Upper lobe of left lung (tissue), 6 donors: ENCODE data around the gene MMRN1. TPM values are rescaled to one million over a fixed set of nuclear protein-coding genes. Genes with fewer than 3 reads are reported as not detected.

Source experiments
- ATAC-seq, 2 donors: fragments of 200-7000 bp; cut with Tn5 transposase; one replicate each; pipeline ENCODE4 v1.9.1; 2022; ENCODE audit warnings: mild to moderate bottlenecking in 2 of 2, moderate library complexity in 2 of 2; ENCODE audit not compliant: low FRiP score in 2 of 2
- DNase-seq, 2 donors: peaks; one replicate each; pipeline ENCODE4 v3.0.0-alpha.2; 2019 to 2020
- H3K27ac ChIP-seq, 4 donors: fragments of 200-600 bp; sonication (generic); one replicate each; pipeline ENCODE4 v1.5.1; 2016 to 2019
- H3K27me3 ChIP-seq, 4 donors: fragments of 200-600 bp; sonication (generic); one replicate each; pipeline ENCODE4 v1.5.1; 2017 to 2019
- H3K36me3 ChIP-seq, 4 donors: fragments of 200-600 bp; sonication (generic); one replicate each; pipeline ENCODE4 v1.5.1; 2016 to 2019
- H3K4me1 ChIP-seq, 4 donors: fragments of 200-600 bp; sonication (generic); one replicate each; pipeline ENCODE4 v1.5.1; 2018 to 2019
- H3K4me3 ChIP-seq, 4 donors: fragments of 200-600 bp; sonication (generic); one replicate each; pipeline ENCODE4 v1.5.1; 2017 to 2019; ENCODE audit warnings: mild to moderate bottlenecking in 2 of 4, moderate library complexity in 1 of 4
- H3K9me3 ChIP-seq, 4 donors: fragments of 200-600 bp; sonication (generic); one replicate each; pipeline ENCODE4 v1.5.1; 2018 to 2019
- EP300 ChIP-seq, 4 donors: sonication (generic); formaldehyde crosslinking; IDR thresholded peaks; one replicate each; pipeline ENCODE4 v1.5.1; 2017; ENCODE audit warnings: antibody characterized with exemption in 4 of 4, control low read depth in 2 of 4
- POLR2A ChIP-seq, 4 donors: fragments of 450-650 bp; IDR thresholded peaks; one replicate each; pipeline ENCODE4 v1.5.1; 2016 to 2017; ENCODE audit warnings: antibody characterized with exemption in 4 of 4, mild to moderate bottlenecking in 2 of 4
- POLR2AphosphoS5 ChIP-seq, 2 donors: sonication (generic); formaldehyde crosslinking; IDR thresholded peaks; one replicate each; pipeline ENCODE4 v1.5.1; 2017; ENCODE audit warnings: antibody characterized with exemption in 2 of 2
- WGBS, 2 donors: methylation state at CpG; one replicate each; pipeline ENCODE4 v1.1.5; 2017 to 2018; 5-methylcytosine and 5-hydroxymethylcytosine counted together
- total RNA-seq, 6 donors: library from RNA; depleted of rRNA in 4 of 6; stranded (reverse); fragments of >200 nt in 4 of 6; gene quantifications; one replicate each; pipeline versions ENCODE4 v1.1.0 to v1.2.1, GENCODE V29; 2016 to 2021
- TF ChIP-seq, protein P1 (sequence below), 6 experiments: fragments of 450-650 bp in 4 of 6; fragments of 200-600 bp in 2 of 6; sonication (generic) in 2 of 6; IDR thresholded peaks; one replicate each; pipeline ENCODE4 v1.5.1; 2016 to 2019; ENCODE audit warnings: antibody characterized with exemption in 6 of 6
- donor health status: DM: no; HTN: no; CAD: no; lungs with moderate emphysema.
- donor health status: DM: no; HTN: yes; CAD: no; lungs with severe emphysema.

The MMRN1 gene
- total RNA-seq, 6 donors from 2014 or later = 2.1 to 43.3 (median 18.7) TPM

- Histone ChIP-seq H3K4me3 (no peak overlapping the region), H3K9me3 (no peaks in the 10 kb centered on the region), H3K4me1 (no peaks in the 10 kb centered on the region), H3K27ac (no peak overlapping the region), H3K36me3 (no peaks in the 10 kb centered on the region), H3K27me3 (no peaks in the 10 kb centered on the region)
- 24 to 53% methylated on average over 1 of the region's 1 CpG for WGBS, 2 donors
- no peak for ATAC-seq
- DNase-seq = no peak
- no peak for TF ChIP-seq POLR2A (IDR thresholded peaks at IDR 0.05)
- TF ChIP-seq, protein P1, sequence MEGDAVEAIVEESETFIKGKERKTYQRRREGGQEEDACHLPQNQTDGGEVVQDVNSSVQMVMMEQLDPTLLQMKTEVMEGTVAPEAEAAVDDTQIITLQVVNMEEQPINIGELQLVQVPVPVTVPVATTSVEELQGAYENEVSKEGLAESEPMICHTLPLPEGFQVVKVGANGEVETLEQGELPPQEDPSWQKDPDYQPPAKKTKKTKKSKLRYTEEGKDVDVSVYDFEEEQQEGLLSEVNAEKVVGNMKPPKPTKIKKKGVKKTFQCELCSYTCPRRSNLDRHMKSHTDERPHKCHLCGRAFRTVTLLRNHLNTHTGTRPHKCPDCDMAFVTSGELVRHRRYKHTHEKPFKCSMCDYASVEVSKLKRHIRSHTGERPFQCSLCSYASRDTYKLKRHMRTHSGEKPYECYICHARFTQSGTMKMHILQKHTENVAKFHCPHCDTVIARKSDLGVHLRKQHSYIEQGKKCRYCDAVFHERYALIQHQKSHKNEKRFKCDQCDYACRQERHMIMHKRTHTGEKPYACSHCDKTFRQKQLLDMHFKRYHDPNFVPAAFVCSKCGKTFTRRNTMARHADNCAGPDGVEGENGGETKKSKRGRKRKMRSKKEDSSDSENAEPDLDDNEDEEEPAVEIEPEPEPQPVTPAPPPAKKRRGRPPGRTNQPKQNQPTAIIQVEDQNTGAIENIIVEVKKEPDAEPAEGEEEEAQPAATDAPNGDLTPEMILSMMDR (IDR thresholded peaks at IDR 0.05) = no peak
Observed at GRCh38 chr4:89878611-89879010, 16.0 kb upstream of the MMRN1 start.

GRCh38 chr4:89879215-89879614 lies 15.4 kb upstream of the MMRN1 start:
- no peaks in the 10 kb centered on the region for H3K36me3 ChIP-seq
- no peak overlapping the region for H3K27ac ChIP-seq
- H3K9me3 ChIP-seq = no peaks in the 10 kb centered on the region
- no peak overlapping the region for H3K4me3 ChIP-seq
- ATAC-seq (no peak), DNase-seq (no peak)
- TF ChIP-seq POLR2AphosphoS5 (IDR thresholded peaks at IDR 0.05) = no peak
- no peaks in the 10 kb centered on the region for H3K4me1 ChIP-seq
- H3K27me3 ChIP-seq = no peaks in the 10 kb centered on the region
- WGBS, 2 donors = 82 to 84% methylated on average over 4 of the region's 4 CpGs

DNA sequence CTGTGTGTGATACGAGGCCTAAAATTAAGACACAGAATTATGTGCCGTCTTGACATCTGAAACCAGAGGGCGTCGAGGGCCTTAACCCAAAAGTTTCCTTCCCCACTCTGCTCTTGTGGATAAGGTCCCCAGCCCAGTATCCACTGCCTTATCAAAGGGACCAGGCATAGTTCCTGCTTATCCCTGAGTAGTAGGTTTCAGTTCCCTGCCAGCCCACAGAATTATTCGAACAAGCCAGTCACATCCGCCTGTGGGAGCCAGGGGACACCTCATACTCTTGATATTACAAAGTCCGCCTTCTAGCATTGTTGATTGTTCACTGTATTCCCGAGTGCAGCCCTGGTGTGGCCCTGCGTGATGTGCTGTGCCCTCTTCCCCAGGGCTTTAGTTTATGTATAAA lies 5.4 kb upstream of the MMRN1 start:
- ATAC-seq = peak in 1 of 2 donors; percentile 28

GRCh38 chr4:89897867-89898266 lies 3.2 kb downstream of the MMRN1 start:
- DNase-seq (no peak), ATAC-seq (no peak)
- H3K4me1 ChIP-seq = peaks cover 0 to 2% (median 0%) of the 10 kb centered on the region in 4 donors
- H3K36me3 ChIP-seq = no peaks in the 10 kb centered on the region
- no peak overlapping the region for H3K4me3 ChIP-seq
- no peaks in the 10 kb centered on the region for H3K9me3 ChIP-seq
- no peak for TF ChIP-seq POLR2AphosphoS5 (IDR thresholded peaks at IDR 0.05)
- no peak for TF ChIP-seq EP300 (IDR thresholded peaks at IDR 0.05)
- TF ChIP-seq, protein P1 (IDR thresholded peaks at IDR 0.05) = no peak
- TF ChIP-seq POLR2A (IDR thresholded peaks at IDR 0.05) = no peak
- H3K27ac ChIP-seq = no peak overlapping the region
- 53 to 57% methylated on average over 1 of the region's 1 CpG for WGBS, 2 donors
- H3K27me3 ChIP-seq = no peaks in the 10 kb centered on the region

More for the DNA sequence above, 5.4 kb upstream of the MMRN1 start:
- H3K27me3 ChIP-seq = no peaks in the 10 kb centered on the region
- no peak overlapping the region for H3K4me3 ChIP-seq
- H3K36me3 ChIP-seq = no peaks in the 10 kb centered on the region
- TF ChIP-seq POLR2A (IDR thresholded peaks at IDR 0.05) = no peak
- TF ChIP-seq, protein P1 (IDR thresholded peaks at IDR 0.05) = no peak
- TF ChIP-seq EP300 (IDR thresholded peaks at IDR 0.05) = no peak
- no peak for TF ChIP-seq POLR2AphosphoS5 (IDR thresholded peaks at IDR 0.05)
- no peaks in the 10 kb centered on the region for H3K4me1 ChIP-seq
- 58 to 64% methylated on average over 9 of the region's 9 CpGs for WGBS, 2 donors
- no peaks in the 10 kb centered on the region for H3K9me3 ChIP-seq
- no peak overlapping the region for H3K27ac ChIP-seq
- peak in 1 of 2 donors; percentile 20 for DNase-seq

DNA sequence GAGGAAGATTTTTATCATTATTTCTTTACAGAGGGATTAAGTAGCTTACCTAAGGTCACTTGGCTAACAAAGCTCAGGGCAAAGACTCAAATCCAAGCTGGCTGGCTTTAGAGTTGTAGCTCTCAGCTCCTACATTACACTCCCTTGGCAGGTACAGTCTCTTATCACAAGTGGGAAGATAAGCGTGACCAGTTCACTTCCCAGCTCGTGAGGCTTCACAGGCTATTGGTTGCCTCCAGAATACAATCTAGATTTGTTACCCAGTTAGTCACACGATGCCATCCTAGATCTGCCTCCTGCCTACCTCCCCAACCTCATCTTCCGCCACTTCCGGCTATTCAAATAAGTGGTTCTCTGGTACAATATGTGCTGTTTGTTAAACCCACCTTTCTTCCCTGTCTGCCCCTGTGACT lies 3.7 kb downstream of the MMRN1 start:
- peak in 1 of 2 donors; percentile 23 for DNase-seq
- Histone ChIP-seq H3K27me3 (no peaks in the 10 kb centered on the region), H3K4me1 (peaks cover 0 to 2% (median 0%) of the 10 kb centered on the region in 4 donors), H3K4me3 (no peak overlapping the region), H3K9me3 (no peaks in the 10 kb centered on the region), H3K36me3 (no peaks in the 10 kb centered on the region), H3K27ac (no peak overlapping the region)
- TF ChIP-seq, protein P1 (IDR thresholded peaks at IDR 0.05) = no peak
- TF ChIP-seq EP300 (IDR thresholded peaks at IDR 0.05) (no peak), POLR2AphosphoS5 (IDR thresholded peaks at IDR 0.05) (no peak), POLR2A (IDR thresholded peaks at IDR 0.05) (no peak)
- peak in 1 of 2 donors; percentile 59 for ATAC-seq
- 25 to 52% methylated on average over 5 of the region's 5 CpGs for WGBS, 2 donors
